GM12874 (cell line): Measurements from ENCODE around the gene SLC25A21.

Experiments
- CTCF ChIP-seq: IDR thresholded peaks from 2 replicates; pipeline ENCODE4 v1.5.1; 2011; ENCODE audit warnings: low read depth, mild to moderate bottlenecking, control low read depth, low read length, moderate library complexity; ENCODE audit not compliant: insufficient read depth

Gene SLC25A21

GRCh38 chr14:36653962-36654793 is 518.2 kb downstream of the SLC25A21 start:
- TF ChIP-seq CTCF, result no peak

GRCh38 chr14:36653413-36653812 is 519.0 kb downstream of the SLC25A21 start:
- TF ChIP-seq CTCF, result no peak

- no peak for TF ChIP-seq CTCF
Observed at GRCh38 chr14:36652542-36653201, 519.7 kb downstream of the SLC25A21 start.

DNA sequence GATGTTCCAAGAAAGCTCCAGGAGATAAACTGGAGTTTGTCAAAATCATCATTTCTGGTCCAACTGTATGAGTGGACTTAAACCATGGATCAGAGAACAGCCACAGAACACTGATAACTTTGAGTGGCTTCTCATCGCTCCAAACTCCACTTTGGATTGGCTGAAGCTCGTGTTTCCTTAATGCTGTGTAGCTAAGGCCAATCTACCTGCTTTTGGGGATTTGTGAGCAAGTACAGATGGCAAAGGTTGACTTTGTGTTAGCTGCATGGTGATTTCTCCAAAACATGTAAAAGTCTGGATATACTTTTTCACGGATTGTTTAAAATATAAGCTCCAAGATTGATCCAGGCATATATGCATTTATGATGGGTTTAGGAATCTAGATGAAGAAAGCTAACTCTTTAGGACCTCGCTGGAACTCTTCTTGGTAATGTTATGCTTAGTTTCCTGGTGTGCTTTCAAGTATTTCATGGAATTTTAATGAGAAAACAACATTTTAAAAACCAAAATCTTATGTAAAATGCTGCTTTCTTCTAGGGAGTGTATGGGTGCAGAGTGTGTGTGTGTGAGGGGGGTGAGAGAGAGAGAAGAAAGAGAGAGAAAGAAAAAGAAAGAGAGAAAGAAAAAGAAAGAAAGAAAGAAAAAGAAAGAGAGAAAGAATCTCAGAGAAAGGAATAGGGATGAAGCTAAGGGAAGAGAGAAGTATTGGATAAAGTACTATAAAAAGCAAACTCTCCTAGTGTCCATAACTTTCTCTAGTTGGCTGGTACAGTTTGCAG is 522.3 kb downstream of the SLC25A21 start:
- no peak for TF ChIP-seq CTCF

DNA sequence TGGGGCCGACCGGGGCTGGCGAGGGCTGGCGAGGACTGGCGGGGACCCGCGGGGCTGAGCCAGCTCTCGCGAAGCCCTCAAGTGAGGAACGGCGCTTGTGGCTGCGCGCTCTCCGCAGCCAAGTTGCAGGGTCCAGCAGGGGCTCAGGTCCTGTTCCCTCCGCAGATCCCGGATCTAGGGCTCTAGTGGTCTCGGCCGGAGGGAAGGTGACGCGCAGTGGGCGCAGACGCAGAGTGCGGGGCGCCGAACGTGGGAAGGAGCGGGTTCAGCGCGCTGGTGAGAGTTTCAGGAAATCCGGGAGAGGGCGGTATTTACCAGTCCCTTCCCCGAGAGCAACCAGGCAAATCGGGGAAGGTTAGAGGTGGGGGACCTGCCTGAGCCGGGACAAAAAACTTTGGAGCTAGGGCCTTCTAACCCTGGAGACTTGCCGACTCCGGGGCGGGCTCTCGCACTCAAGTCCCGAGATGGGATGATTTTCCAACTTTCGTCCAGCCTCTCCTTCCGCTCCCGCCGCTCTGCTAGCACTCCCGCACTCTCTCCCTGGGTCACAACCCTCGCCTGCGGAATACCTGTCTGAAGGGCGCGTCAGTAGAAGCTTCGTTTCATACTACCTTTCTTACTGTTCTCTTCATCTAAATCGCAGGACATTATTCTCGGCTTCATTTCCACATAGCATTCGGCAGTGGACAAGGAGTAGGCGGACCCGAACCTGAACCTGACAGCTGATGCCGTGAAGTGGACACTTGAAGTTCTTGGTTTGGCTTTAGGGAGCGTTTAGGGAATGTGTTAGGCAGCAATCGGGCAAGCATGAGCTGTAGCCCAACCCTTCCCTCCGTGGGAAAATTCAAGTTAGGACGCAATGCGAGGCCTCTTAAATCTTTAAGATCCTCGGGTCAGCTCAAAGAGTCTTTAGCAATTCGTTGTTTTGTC is 524.3 kb downstream of the SLC25A21 start:
- TF ChIP-seq CTCF, result no peak

DNA sequence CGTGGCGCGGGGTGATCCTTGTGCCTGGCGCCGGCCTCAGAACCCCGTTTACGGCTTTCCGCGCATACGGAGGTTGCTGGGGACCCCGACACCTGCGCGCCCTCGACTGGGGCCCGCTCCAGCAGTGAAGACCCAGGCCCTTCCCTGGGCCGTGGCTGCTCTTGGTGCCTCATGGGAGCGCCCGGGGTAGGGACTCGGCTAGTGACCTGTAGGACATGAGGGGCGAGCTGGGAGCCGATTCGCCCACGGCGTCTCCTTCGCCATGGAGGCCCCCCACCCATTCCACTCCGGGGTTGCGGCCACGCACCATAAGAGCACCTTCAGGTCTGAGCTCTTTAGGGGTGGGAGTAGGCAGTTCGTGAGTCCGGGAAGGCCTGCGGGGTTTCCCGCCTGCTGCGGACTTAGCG is 525.0 kb downstream of the SLC25A21 start:
- no peak for TF ChIP-seq CTCF
